Thoracic aorta (tissue), 2 donors: Measurements from ENCODE around the gene SLC6A3. TPM values are rescaled to one million over a fixed set of nuclear protein-coding genes. Genes with fewer than 3 reads are reported as not detected.

Experiments used
- ATAC-seq: fragments of 150-250 bp; one replicate; pipeline ENCODE4 v1.8.0; 2017; ENCODE audit warnings: low read depth; ENCODE audit not compliant: insufficient number of reproducible peaks, low FRiP score
- DNase-seq: peaks from one replicate; pipeline ENCODE4 v3.0.0-alpha.2; 2020; ENCODE audit warnings: low spot score
- H3K27ac ChIP-seq, 2 donors: fragments of 200-600 bp; sonication (generic); 1 replicate in 1 of 2; 2 replicates in 1 of 2; pipeline ENCODE4 v1.5.1; 2016; ENCODE audit warnings: mild to moderate bottlenecking in 2 of 2, moderate library complexity in 2 of 2
- H3K27me3 ChIP-seq: fragments of 200-600 bp; sonication (generic); replicated peaks from 2 replicates; pipeline ENCODE4 v1.6.0; 2016; ENCODE audit warnings: mild to moderate bottlenecking; ENCODE audit not compliant: insufficient read depth
- H3K36me3 ChIP-seq: fragments of 200-600 bp; sonication (generic); one replicate; pipeline ENCODE4 v1.5.1; 2016
- H3K4me1 ChIP-seq, 2 donors: fragments of 200-600 bp; sonication (generic); 1 replicate in 1 of 2; 2 replicates in 1 of 2; pipeline versions ENCODE4 v1.5.1 to v1.6.0; 2016; ENCODE audit warnings: low read depth in 2 of 2, mild to moderate bottlenecking in 1 of 2; ENCODE audit not compliant: control insufficient read depth in 1 of 2
- H3K4me3 ChIP-seq: fragments of 200-600 bp; sonication (generic); 2 replicates; pipeline ENCODE4 v1.5.1; 2016; ENCODE audit warnings: mild to moderate bottlenecking
- H3K9me3 ChIP-seq: fragments of 200-600 bp; sonication (generic); 2 replicates; pipeline ENCODE4 v1.5.1; 2016
- total RNA-seq, 2 donors: library from RNA; depleted of rRNA; stranded (reverse); fragments of >200 nt; gene quantifications; one replicate each; pipeline versions ENCODE4 v1.1.0 to v1.2.3, GENCODE V29; 2016
- TF ChIP-seq, protein P1 (sequence below): fragments of 200-600 bp; sonication (generic); IDR thresholded peaks from one replicate; pipeline ENCODE4 v1.5.1; 2019; ENCODE audit warnings: antibody characterized with exemption

The SLC6A3 gene
- total RNA-seq, 2 donors from 2014 or later, result 0.14 TPM; not detected in 1

DNA sequence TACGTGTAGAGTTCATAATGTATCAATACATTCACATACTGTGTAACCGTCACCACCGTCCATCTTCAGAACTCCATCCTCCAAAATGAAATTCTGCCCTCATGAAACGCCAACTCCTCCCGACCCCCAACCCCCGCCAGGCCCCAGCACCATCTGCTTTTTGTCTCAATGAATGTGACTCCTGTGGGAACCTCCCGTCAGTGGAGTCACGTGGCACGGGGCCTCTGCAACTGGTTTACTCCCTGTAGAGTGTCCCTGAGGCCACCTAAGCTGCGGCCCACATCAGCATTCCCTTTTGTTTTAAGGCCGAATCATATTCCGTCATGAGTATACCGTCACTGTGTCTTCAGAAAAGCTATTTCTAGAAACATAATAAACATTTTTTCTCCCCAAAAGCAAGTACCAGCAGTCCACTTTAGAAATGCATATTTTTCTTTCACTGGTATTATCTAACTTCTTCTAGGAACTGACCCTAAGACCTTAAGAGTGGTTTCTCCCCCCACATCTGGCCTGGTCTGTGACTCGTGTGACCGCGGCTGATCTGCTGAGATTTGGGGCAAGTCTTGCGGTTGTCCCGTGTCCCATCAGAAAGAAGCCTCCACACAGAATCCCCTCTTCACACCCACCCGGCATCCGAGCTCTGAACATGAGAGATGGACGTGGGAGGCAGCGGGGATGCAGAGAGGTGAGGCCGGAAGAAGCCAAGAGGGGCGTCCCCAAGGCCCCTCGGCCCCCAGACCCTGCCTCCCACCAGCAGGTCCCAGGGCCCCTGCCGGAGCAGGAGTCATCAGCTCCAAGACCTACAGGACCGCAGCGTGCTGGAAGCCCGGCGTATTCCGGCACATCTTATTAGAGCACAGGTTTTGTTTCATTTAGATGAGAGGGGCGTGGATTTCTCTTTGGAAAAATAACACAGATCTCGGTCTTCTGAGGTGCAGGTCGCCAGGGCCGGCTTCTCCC, 38.3 kb downstream of the SLC6A3 start:
- ATAC-seq, result no peak
- Histone ChIP-seq H3K4me3 (no peak overlapping the region), H3K27ac (no peak overlapping the region), H3K9me3 (no peaks in the 10 kb centered on the region), H3K4me1 (no peaks in the 10 kb centered on the region), H3K27me3 (no peaks in the 10 kb centered on the region), H3K36me3 (no peaks in the 10 kb centered on the region)
- TF ChIP-seq, protein P1, sequence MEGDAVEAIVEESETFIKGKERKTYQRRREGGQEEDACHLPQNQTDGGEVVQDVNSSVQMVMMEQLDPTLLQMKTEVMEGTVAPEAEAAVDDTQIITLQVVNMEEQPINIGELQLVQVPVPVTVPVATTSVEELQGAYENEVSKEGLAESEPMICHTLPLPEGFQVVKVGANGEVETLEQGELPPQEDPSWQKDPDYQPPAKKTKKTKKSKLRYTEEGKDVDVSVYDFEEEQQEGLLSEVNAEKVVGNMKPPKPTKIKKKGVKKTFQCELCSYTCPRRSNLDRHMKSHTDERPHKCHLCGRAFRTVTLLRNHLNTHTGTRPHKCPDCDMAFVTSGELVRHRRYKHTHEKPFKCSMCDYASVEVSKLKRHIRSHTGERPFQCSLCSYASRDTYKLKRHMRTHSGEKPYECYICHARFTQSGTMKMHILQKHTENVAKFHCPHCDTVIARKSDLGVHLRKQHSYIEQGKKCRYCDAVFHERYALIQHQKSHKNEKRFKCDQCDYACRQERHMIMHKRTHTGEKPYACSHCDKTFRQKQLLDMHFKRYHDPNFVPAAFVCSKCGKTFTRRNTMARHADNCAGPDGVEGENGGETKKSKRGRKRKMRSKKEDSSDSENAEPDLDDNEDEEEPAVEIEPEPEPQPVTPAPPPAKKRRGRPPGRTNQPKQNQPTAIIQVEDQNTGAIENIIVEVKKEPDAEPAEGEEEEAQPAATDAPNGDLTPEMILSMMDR, result no peak
- no peak for DNase-seq

DNA sequence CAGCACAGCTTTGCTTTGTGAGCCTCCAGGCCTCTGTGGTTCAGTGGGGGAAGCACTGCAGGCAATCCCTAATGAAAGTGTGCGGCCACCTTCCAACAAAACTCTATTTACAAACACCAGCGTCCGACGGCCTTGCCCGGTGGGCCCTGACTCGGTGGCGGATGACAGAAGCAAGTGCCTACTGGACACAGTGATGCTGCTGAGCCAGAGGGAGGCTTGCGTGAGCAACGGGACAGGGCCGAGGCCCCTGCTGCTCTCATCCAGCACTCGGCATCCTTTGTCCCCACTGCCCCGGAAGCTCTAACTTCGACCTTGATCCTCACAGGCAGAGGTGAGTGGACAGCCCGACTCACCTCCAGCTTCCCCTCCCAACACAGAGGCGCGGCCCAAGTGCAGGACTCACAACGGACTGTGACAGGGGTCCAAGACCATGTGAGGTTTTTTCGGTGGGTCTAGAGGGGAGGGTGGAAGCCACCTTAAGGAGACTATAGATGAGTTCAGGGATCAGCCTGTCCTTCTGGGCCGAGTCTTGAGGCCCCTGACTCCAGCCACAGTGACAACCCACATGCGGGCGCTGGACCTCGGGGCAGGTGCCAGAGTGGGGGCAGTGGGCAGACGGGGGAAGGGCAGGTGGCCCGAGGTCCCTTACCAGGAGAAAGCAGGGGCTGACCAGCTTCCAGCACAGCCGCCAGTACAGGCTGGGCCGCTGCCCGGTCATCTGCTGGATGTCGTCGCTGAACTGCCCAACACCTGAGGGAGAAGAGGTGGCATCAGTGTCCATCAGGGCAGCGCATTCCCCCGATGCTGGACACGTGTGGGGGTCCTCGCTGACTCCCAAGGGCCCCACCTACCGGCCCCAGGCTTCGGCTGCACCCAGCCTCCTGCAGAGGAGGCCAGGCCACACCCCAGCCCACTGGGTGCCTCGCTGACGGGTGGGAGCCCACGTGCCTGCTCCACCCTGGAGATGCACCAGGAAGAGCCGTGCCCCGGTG, 39.4 kb downstream of the SLC6A3 start:
- TF ChIP-seq, protein P1, result no peak
- Histone ChIP-seq H3K4me3 (no peak overlapping the region), H3K9me3 (no peaks in the 10 kb centered on the region), H3K27me3 (no peaks in the 10 kb centered on the region), H3K4me1 (no peaks in the 10 kb centered on the region), H3K27ac (no peak overlapping the region), H3K36me3 (no peaks in the 10 kb centered on the region)
- DNase-seq (no peak), ATAC-seq (no peak)

DNA sequence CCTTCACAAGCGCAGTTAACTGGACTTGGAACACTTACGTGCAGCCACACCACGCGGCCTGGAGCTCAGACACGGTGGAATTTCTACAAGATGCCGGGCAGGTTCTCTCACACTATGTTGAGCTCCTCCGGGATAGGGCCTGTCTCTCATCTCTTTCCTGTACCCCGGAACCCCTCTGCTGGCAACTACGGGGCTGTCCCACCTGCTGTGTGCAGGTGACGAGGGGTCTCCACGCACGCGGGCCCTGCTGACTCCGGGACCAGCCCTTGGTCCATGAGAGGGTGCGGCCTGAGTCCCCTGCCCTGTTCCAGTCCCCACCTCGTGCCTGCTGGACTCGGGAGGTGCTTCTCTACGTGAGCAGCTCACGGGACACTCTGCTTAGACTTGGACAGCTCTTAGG, 40.1 kb downstream of the SLC6A3 start:
- no peaks in the 10 kb centered on the region for H3K4me1 ChIP-seq
- no peak for ATAC-seq

DNA sequence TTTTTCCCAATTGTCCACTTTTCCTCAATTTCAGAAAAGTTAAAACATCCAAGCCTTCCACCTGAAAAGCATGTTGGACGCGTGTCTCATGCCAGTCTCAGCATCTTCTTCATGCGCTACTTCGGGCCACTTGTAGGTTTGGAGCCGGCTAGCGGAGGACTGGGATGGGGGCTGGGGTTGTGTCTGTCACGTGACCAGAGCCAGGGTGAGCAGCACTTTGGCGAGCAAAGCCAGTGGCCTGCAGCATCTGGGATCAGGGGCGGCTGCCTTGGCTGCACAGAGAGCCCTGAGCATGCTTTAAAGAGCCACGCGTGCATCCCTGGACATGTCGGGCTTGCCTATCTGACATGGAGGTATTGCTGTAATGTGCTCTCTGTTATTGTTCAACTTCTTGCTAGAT, 41.2 kb downstream of the SLC6A3 start:
- DNase-seq, result no peak
- Histone ChIP-seq H3K27me3 (peaks cover 4% of the 10 kb centered on the region), H3K4me3 (no peak overlapping the region), H3K36me3 (no peaks in the 10 kb centered on the region), H3K9me3 (no peaks in the 10 kb centered on the region), H3K4me1 (no peaks in the 10 kb centered on the region), H3K27ac (no peak overlapping the region)
- ATAC-seq, result no peak
- TF ChIP-seq, protein P1, result no peak

More for the DNA sequence above, 40.1 kb downstream of the SLC6A3 start:
- Histone ChIP-seq H3K36me3 (no peaks in the 10 kb centered on the region), H3K27ac (no peak overlapping the region), H3K9me3 (no peaks in the 10 kb centered on the region), H3K27me3 (no peaks in the 10 kb centered on the region), H3K4me3 (no peak overlapping the region)
- DNase-seq, result no peak
- TF ChIP-seq, protein P1, result no peak
